K562 (cell line): ENCODE measurements around the gene CCDC117.

Experiments used
- CUX1 ChIP-seq: fragments of 200-800 bp; sonication (Bioruptor generic); IDR thresholded peaks from 2 replicates; pipeline ENCODE4 v1.6.1; 2016; ENCODE audit warnings: missing genetic modification characterization, missing compliant biosample characterization
- EZH2 ChIP-seq: IDR thresholded peaks from 2 replicates; pipeline ENCODE4 v1.6.1; 2012; ENCODE audit warnings: low read depth, mild to moderate bottlenecking, inconsistent platforms, low read length, borderline replicate concordance
- MED1 ChIP-seq: sonication (generic); formaldehyde crosslinking; IDR thresholded peaks from 2 replicates; pipeline ENCODE4 v1.8.1; 2023; ENCODE audit warnings: missing genetic modification reagents, borderline replicate concordance
- NFE2 ChIP-seq: IDR thresholded peaks from 2 replicates; pipeline ENCODE4 v1.6.1; 2014; ENCODE audit warnings: antibody characterized with exemption, low read depth
- ZBTB49 ChIP-seq: sonication (generic); formaldehyde crosslinking; IDR thresholded peaks from 2 replicates; pipeline ENCODE4 v1.8.0; 2022; ENCODE audit warnings: missing genetic modification reagents, mild to moderate bottlenecking, borderline replicate concordance

GRCh38 chr22:28783786-28784671, 11.5 kb downstream of the CCDC117 start:
- TF ChIP-seq CUX1 (CRISPR knock-in tag), result no peak
- no peak for TF ChIP-seq MED1 (CRISPR knock-in tag)
- TF ChIP-seq NFE2, result no peak
- no peak for TF ChIP-seq EZH2
- TF ChIP-seq ZBTB49 (CRISPR knock-in tag), result no peak
